H54 (cell line): Measurements from ENCODE around the gene SEMA3C.

Source experiments
- DNase-seq: peaks from one replicate; pipeline ENCODE4 v3.0.0; 2011; ENCODE audit warnings: low spot score, mixed read lengths; ENCODE audit not compliant: insufficient read length
- FAIRE-seq: peaks from 3 replicates; lab custom pipeline; 2011; peaks lifted over from hg19 to GRCh38; lab: Jason Lieb, UNC
- POLR2A ChIP-seq: IDR thresholded peaks from 2 replicates; pipeline ENCODE4 v1.6.1; 2011; ENCODE audit warnings: low read depth, mild to moderate bottlenecking, low read length

SEMA3C gene

DNA sequence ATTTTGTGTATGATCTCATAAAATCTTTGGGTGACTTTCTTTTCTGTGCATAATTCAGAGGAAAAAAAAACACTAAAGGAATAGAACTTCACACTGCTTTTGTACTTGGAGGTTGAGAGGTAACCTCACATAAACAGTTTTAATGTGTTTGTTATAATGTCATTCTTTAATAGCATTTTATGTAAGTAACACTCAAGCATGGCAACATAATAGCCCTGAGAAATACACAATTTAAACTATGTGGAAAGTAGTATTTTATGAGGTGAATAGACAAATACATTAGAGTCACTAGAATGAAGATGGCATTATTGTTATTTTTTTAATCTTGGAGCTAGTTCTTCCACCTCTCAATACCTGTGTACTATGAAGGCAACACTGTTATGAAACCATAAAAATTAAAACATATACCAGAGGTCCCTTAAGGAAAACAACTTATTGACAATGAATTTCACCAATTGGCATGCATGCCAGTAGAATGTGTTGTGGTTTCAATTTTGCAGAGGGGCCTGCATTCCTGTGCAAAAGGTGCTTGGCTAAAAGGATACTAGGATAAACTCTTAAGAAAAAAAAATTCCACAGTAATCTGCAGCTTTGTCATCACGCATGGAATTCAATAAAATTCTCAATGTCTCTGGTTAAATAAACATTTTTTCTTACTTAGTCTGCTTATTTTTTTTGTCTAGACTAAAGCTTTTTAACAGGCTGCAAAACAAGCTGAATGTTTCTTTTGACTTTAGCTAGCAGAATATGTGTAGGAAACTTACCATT, 177.9 kb downstream of the SEMA3C start:
- no peak for DNase-seq
- FAIRE-seq: peak; percentile 60
- no peak for TF ChIP-seq POLR2A

DNA sequence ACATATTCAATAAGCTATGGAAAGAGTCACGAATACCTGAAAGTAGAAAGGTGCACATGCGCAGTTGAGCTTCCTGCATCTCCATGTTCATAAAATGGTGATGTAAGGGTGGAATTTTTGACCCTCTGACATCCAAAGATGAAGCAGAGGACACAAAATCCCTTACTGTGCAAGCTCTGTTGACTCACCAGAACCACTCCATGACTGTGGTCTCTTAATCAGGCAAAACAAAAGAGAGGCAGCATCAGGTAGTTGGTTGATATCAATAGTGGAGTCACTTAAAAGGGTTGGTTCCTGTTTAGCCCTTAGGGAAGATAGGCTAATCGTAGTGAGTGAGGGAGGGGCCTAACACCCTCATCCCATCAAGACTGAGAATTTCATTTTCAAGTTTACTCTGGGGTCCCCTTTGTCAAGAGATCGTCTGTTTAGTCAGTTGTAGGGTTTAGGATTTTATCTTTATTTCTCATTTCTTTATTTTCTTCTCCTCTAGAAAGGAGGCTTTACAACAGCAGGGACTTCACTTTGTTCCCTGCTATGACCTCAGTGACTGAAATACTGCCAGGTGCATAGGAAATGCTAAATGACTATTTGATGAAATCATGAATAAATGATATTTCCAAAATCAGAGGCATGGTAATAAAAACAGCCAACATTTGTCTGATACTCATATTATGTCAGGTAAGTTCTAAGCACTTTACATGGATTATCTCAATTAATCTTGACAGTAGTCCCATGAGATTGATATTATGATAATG, 182.3 kb downstream of the SEMA3C start:
- FAIRE-seq: peak; percentile 53
- TF ChIP-seq POLR2A: no peak
- no peak for DNase-seq

DNA sequence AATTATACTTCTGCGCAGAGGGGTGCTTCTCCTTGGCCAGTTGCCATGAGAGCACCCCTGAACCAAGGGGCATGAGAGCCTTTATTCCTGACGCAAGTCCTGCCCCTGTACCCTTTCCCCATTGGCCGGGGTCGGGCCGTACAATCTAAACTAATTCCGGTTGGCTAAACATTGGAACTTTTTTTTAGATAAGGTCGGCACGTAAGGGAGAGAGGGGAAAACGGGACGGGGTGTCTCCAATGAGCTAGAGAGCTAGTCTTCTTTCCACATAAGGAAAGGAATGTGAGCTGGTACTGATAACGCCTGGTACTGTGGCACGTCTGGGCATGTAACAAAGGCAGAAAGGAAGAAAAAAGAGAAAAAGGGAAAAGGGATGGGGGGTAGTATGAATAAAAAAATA, 183.5 kb downstream of the SEMA3C start:
- no peak for FAIRE-seq
- no peak for DNase-seq
- TF ChIP-seq POLR2A: no peak

DNA sequence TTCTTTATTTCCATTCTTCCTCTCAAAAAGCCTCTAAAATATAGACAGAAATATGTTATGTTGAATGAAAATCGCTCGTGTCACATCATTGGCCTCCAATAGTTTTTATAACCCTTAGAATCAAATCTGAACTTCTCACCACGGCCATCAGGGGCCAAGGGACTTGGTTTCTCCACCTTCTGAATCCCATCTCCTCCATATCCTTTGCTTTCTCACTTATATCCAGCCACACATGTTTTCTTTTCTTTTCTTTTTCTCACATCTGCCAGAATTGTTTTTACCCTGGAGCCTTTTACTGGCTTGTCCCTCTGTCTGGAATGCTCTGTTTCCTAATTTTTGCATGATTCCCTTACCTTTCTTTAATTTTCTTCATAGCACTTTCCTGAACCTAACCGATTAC, 184.8 kb downstream of the SEMA3C start:
- no peak for TF ChIP-seq POLR2A
- no peak for FAIRE-seq

DNA sequence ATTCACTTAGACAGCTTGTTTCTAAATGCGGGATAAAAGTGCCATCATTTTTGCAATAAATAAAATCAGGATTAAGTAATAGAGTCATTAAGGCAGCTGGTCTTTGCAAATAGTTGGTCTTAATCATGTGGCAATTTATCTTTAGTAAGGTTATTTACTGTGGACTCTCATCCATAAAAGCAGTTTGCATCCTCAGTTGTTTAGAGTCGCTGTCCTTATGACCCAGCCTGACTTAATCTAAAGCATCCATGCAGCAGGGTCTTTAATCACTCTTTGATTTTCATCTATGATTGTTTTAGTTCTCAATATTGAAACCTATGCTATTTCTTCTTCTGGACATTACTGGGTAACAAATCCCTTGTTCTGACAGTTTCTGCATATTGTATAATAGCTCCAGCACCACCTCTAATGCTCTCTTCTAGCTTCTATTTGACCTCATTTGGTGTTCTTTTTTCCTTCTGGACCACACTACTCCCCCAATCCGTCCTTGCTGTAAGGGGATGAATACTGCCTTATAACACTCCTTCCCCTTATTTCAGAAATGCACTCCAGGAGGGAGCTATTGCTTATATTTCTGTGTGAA, 185.4 kb downstream of the SEMA3C start:
- DNase-seq (no peak), FAIRE-seq (no peak)
- TF ChIP-seq POLR2A: no peak

More for the DNA sequence above, 184.8 kb downstream of the SEMA3C start:
- no peak for DNase-seq

DNA sequence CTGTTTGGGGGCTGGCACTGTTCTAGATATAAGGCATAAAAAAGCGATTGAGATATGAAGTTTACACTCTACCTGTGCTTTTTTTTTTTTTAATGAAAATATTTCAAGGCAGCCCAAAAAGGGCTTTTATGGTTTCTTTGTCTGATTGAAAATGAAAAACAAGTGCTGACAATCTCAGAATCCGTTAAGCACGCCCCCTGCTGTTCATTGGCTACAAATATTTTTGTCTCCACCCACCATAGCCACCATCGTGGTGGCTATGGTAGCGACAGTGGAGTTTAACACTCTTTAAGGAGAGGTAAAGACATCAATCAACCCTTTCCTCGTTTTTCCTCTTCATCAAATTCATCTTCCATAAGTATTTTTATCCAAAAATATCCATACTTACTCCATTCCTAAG, 186.2 kb downstream of the SEMA3C start:
- DNase-seq (no peak), FAIRE-seq (no peak)
- TF ChIP-seq POLR2A: no peak

DNA sequence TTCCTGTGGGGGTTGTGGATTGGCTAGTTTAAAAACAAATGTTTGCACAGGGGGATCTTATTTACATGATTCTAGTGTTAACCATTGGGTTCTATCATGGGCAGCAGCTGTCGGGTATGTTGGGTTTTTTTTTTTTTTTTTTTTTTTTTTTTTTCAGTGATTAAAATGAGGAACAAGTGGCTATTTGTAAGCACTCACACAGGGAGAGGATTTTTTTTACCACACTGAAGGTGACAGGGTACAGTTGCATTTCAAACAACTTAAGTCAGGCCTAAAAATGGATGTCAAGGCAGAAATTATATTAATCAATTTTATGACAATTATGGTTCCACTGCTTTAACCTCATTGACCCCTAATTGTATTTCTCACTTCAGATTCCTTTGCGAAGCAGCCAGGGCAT, 187.6 kb downstream of the SEMA3C start:
- no peak for TF ChIP-seq POLR2A
- DNase-seq (no peak), FAIRE-seq (no peak)

DNA sequence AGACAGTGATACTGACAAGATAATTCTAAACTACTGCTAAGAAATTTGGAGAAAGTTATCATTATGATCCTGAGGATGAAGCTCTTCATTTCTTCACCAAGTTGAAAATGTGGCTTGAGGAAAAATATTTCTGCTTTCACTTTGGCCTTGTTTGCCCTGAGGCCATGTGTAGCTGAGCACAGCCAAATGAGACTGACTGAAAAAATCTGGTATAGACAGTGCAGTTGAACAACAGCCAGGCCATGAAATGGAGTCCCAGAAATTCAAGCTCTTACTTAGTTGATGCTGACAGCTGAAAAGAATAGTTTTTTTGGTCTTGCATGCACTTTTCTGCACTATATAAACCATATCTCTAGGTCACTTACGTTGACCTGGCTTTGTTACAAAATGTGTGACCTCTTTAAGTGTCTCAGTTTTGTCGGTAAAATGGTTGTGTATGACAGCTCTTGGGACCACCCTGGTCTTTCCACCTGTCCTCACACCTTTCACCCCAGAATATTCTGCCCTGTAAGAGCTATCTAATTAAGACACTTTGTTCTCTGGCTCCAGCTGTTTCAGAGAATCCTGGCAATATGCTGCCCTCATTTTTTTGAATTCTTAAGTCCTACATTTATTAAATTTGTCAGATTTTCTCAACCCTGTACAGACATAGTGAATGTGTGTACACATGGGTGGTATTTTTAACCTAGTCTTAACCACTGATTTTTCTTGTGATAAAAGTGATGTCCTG, 189.1 kb downstream of the SEMA3C start:
- FAIRE-seq (peak; percentile 68), DNase-seq (no peak)
- TF ChIP-seq POLR2A: no peak

DNA sequence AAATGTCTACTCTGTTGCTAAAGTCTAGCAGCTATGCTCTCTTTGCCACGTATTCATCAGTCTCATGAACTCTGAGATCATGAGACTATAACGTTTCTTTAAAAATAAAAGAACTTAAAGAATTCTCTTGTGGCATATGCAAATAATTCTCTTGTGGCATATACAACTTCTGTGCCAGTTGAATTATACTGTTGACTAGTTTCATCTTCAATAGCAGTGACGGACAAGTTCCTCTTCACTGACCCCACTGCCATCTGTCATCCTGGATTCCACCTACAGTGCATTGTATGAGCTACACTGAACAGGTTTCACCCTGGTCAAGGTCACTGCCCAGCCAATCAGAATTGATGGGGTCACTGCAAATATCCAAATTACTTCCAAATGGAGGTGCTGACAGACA, 192.2 kb downstream of the SEMA3C start:
- no peak for TF ChIP-seq POLR2A
- DNase-seq (no peak), FAIRE-seq (no peak)

DNA sequence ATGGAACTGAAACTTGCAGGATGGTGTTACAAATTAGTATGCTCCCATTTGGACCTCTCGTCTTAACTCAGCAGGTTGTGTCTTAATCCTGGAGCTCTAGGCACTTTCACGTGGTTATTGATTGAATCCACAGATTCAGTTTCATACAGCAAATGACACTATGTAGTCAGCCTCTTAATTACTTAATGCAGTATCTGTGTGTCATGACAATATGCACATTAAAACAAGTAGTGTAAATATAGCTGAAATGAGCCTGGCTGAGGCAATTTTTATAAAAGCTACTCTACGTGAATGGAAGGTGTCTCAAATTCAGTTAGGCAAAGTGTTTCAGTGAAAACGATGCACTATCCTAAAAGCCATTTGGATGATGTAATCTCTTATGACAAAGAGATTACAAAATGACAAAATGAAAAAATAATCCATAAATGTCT, 193.7 kb downstream of the SEMA3C start:
- TF ChIP-seq POLR2A: no peak
- FAIRE-seq: peak; percentile 62
- no peak for DNase-seq

DNA sequence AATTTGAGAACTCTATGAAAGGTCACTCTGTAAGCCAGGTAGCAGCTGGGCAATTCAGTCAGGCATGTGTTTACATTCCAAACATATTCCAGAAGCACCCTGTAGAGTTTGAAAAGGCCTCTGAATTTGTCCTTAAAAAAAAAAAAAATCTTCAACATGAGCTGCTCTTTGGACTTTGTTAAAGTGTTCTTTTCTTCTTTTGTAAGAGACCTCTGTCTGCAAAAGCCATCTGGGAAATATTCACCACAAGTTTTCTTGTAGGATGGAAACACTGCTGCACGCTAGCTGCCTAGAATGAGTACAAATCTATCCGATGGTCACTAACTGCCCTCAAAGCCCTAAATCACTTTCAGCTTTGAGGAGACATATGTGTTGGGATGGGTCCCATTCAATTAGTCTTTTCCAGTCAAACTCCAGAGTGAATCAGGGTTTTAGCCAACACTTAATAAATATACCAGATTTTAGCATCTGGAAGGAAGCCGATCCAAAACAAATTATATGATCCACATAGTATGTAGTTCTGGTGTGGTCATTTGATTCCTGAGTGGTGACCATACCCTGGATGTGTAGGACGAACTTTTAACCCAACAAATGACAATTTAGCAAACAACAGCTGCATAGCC, 194.5 kb downstream of the SEMA3C start:
- peak; percentile 53 for FAIRE-seq

DNA sequence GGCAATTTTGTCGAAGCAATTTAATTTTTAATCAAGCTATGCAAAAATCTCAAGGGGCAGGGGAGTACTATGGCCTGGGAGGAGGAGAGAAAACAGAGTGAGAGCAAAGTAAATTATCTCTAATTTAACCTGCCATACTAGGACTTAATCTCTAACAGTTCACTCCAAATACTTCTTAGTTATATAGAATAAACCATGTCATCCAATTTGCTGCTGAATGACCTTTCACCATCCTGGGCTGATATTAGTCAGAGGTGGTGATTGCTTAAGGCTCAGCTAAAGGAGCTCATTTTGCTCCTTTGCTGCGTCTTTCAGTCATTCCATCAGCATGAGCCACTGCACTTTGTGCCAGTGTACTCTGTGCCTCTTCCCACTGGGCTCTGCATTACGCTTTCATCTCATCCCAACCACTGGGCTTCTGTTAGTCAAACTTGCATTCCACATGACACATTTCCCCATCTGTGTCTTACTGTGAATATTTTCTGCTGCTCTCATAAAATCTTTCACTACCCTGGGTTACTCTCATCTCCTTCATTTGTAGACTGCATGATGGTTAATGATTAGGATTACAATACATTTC, 196.1 kb downstream of the SEMA3C start:
- TF ChIP-seq POLR2A: no peak
- DNase-seq (peak; percentile 38), FAIRE-seq (peak; percentile 100)

More for the DNA sequence above, 194.5 kb downstream of the SEMA3C start:
- DNase-seq: no peak
- TF ChIP-seq POLR2A: no peak
